Natural killer cell (primary cell): ENCODE data around the gene CEND1. TPM values are rescaled to one million over a fixed set of nuclear protein-coding genes. Genes with fewer than 3 reads are reported as not detected.

Experiments used
- ATAC-seq, 3 donors: fragments of 150-1000 bp in 2 of 3; fragments of 200-7000 bp in 1 of 3; cut with Tn5 transposase; 1 replicate in 1 of 3; 2 replicates in 2 of 3; pipeline ENCODE4 v1.10.0; 2021; ENCODE audit warnings: mild to moderate bottlenecking in 2 of 3, moderate library complexity in 2 of 3
- DNase-seq, 2 donors: peaks; one replicate each; pipeline versions ENCODE4 v3.0.0 to v3.0.0-alpha.2; 2013 to 2021; ENCODE audit warnings: mixed read lengths in 1 of 2
- H3K27ac ChIP-seq: one replicate; pipeline ENCODE4 v1.5.1; 2013; ENCODE audit warnings: mild to moderate bottlenecking, low read length
- H3K27me3 ChIP-seq: one replicate; pipeline ENCODE4 v1.6.1; 2013; ENCODE audit warnings: low read length; ENCODE audit not compliant: control insufficient read depth, insufficient read depth
- H3K36me3 ChIP-seq: one replicate; pipeline ENCODE4 v1.6.1; 2013; ENCODE audit warnings: low read length; ENCODE audit not compliant: control insufficient read depth, insufficient read depth
- H3K4me1 ChIP-seq: one replicate; pipeline ENCODE4 v1.6.1; 2013; ENCODE audit warnings: low read length; ENCODE audit not compliant: control insufficient read depth, insufficient read depth
- H3K4me3 ChIP-seq: one replicate; pipeline ENCODE4 v1.5.1; 2013; ENCODE audit warnings: low read length
- H3K9me3 ChIP-seq: one replicate; pipeline ENCODE4 v1.6.1; 2013; ENCODE audit warnings: low read length; ENCODE audit not compliant: control insufficient read depth, insufficient read depth
- H3K27ac Mint-ChIP-seq, 2 donors: one replicate each; pipeline ENCODE4 v1.8.0; 2022; ENCODE audit warnings: mild to moderate bottlenecking in 2 of 2, mixed read lengths in 2 of 2, moderate library complexity in 1 of 2
- H3K27me3 Mint-ChIP-seq, 2 donors: one replicate each; pipeline ENCODE4 v1.8.0; 2022; ENCODE audit warnings: low read depth in 2 of 2, mixed read lengths in 2 of 2
- H3K36me3 Mint-ChIP-seq: one replicate; pipeline ENCODE4 v1.8.0; 2022; ENCODE audit warnings: mixed read lengths
- H3K4me1 Mint-ChIP-seq, 2 donors: one replicate each; pipeline ENCODE4 v1.8.0; 2022; ENCODE audit warnings: mixed read lengths in 2 of 2
- H3K4me3 Mint-ChIP-seq: one replicate; pipeline ENCODE4 v1.8.0; 2022; ENCODE audit warnings: mild to moderate bottlenecking, moderate library complexity, mixed read lengths
- H3K9me3 Mint-ChIP-seq, 2 donors: one replicate each; pipeline ENCODE4 v1.8.0; 2022; ENCODE audit warnings: mixed read lengths in 2 of 2
- WGBS: methylation state at CpG from one replicate; pipeline ENCODE4 v1.1.7; 2013; ENCODE audit warnings: missing lambda C conversion rate; ENCODE audit not compliant: insufficient coverage; 5-methylcytosine and 5-hydroxymethylcytosine counted together
- intact Hi-C: fragments of 100-400 bp; cut with micrococcal nuclease; formaldehyde crosslinking; loops from one replicate; pipeline ENCODE4 v1.14.2; 2022
- total RNA-seq, 4 donors: library from RNA; stranded (reverse); fragments of 120-200 nt in 1 of 4; gene quantifications; one replicate each; pipeline versions ENCODE4 v1.2.3 to v1.2.4, GENCODE V29; 2013 to 2022
- TF ChIP-seq, protein P1 (sequence below): fragments of 200-600 bp; IDR thresholded peaks from one replicate; pipeline ENCODE4 v1.8.0; 2022; ENCODE audit warnings: antibody characterized with exemption

CEND1 gene
- total RNA-seq, 3 donors from 2014 or later (not counting 1 experiment from before 2014, with no cell fraction given): not detected

DNA sequence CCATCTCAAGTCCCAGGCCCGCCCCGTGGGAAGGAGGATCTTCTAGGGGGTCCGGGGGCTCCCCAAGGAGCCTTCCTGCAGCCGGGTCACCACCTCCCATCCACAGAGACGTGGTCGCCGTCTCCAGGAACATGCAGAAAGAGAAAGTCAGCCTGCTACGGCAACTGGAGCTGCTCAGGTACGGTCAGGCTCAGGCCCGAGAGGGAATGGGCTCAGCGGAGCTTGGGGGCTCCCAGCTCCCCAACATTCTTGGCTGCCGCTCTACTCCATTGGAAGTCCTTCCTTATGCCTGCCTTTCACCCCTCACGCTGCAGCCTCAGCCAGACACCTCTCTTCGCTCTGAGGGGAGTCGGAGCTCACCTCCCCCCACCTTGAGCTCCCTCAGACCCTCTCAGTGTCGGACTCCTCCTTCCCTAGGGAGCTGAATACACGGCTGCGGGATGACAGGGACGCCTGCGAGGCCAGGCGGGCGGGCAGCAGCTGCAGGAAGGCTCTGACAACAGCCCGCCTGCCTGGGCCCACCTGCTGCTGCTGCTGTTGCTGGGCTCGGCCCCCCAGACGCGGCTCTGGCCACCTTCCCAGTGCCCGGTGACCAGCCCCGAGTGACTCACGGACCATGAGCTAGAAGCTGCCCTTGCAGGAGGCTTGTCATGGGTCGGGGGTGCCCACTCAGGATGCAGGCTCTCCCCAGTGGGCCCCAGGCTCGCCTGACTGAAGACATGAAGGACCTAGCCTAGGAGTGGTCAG lies 41.4 kb upstream of the CEND1 start:
- DNase-seq (peak in 1 of 2 donors; percentile 23), ATAC-seq (no peak)
- Histone ChIP-seq H3K4me1 (peaks cover 80% of the 10 kb centered on the region), H3K4me3 (no peak overlapping the region), H3K27me3 (peaks cover 19% of the 10 kb centered on the region), H3K36me3 (no peaks in the 10 kb centered on the region), H3K27ac (no peak overlapping the region), H3K9me3 (no peaks in the 10 kb centered on the region)
- Mint-ChIP-seq H3K27me3 (peaks cover 8 to 35% of the 10 kb centered on the region in 2 donors), H3K27ac (no peak overlapping the region), H3K4me3 (peak overlapping the region; percentile 81), H3K36me3 (no peaks in the 10 kb centered on the region), H3K9me3 (no peaks in the 10 kb centered on the region), H3K4me1 (peaks cover 0 to 37% of the 10 kb centered on the region in 2 donors)
- intact Hi-C loops: no loop called here
- WGBS: 73% methylated on average over 31 of the region's 31 CpGs
- TF ChIP-seq, protein P1, sequence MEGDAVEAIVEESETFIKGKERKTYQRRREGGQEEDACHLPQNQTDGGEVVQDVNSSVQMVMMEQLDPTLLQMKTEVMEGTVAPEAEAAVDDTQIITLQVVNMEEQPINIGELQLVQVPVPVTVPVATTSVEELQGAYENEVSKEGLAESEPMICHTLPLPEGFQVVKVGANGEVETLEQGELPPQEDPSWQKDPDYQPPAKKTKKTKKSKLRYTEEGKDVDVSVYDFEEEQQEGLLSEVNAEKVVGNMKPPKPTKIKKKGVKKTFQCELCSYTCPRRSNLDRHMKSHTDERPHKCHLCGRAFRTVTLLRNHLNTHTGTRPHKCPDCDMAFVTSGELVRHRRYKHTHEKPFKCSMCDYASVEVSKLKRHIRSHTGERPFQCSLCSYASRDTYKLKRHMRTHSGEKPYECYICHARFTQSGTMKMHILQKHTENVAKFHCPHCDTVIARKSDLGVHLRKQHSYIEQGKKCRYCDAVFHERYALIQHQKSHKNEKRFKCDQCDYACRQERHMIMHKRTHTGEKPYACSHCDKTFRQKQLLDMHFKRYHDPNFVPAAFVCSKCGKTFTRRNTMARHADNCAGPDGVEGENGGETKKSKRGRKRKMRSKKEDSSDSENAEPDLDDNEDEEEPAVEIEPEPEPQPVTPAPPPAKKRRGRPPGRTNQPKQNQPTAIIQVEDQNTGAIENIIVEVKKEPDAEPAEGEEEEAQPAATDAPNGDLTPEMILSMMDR: no peak

DNA sequence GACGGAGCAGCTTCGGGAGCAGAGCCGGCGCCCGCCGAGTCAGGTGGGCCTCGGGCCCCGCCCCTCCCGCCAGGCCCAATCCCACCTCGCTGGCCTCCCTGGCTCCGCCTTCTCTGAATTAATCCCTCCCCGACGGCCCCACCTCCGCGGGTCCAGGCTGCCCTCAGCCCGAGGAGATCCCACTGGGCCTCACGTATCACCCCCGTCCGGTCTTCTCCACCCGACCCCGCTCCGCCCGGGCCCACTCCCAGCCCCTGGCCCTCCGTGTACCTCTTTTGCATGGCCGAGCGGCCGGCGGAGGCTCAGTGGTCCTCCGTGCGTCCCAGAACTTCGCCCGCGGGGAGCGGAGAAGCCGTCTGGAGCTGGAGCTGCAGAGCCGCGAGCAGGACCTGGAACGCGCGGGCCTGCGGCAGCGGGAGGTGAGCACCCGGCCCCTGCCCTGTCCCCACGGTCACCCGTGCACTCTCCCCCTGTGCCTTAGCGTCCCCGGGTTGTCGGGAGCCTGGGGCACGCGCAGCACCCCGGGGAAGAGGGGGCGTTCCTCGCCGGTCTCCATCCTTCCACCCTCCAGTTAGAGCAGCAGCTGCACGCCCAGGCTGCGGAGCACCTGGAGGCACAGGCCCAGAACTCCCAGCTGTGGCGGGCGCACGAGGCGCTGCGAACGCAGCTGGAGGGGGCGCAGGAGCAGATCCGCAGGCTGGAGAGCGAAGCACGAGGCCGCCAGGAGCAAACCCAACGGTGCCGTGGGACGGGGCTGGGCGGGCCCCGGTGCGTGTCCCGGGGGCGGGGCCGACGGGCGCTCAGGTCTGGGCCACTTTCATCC lies 40.6 kb upstream of the CEND1 start:
- H3K9me3 ChIP-seq: no peaks in the 10 kb centered on the region
- intact Hi-C loops: no loop called here
- Mint-ChIP-seq H3K4me3 (peak overlapping the region; percentile 72), H3K36me3 (no peaks in the 10 kb centered on the region), H3K27ac (no peak overlapping the region), H3K27me3 (peaks cover 8 to 35% of the 10 kb centered on the region in 2 donors), H3K4me1 (peaks cover 0 to 37% of the 10 kb centered on the region in 2 donors), H3K9me3 (no peaks in the 10 kb centered on the region)
- no peak overlapping the region for H3K4me3 ChIP-seq
- peak in 1 of 2 donors; percentile 79 for DNase-seq
- peaks cover 19% of the 10 kb centered on the region for H3K27me3 ChIP-seq
- TF ChIP-seq, protein P1: no peak
- H3K36me3 ChIP-seq: no peaks in the 10 kb centered on the region
- ATAC-seq: peak; percentile 45 to 67 (median 63)
- peaks cover 82% of the 10 kb centered on the region for H3K4me1 ChIP-seq
- H3K27ac ChIP-seq: no peak overlapping the region
- 2% methylated on average over 78 of the region's 78 CpGs for WGBS

DNA sequence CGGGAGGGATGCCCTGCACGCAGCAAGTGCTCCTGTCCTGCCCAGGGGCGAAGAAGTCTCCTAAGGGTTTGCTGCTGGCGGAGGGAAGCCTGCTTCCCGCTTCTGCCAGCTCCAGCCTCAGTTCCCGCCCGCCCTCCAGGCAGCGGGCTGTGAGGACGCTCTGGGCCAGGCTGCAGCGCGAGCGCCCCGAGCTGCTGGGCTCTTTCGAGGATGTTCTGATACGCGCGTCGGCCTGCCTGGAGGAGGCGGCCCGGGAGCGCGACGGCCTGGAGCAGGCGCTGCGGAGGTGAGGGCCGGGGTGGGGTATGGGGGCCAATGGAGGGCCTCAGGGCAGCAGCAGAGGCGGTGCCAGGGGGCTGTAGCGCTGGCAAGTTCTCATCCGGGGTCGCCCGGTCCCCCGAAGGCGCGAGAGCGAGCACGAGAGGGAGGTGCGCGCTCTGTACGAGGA lies 40.0 kb upstream of the CEND1 start:
- H3K4me3 Mint-ChIP-seq: peak overlapping the region; percentile 72
- H3K9me3 ChIP-seq: no peaks in the 10 kb centered on the region
- peaks cover 76% of the 10 kb centered on the region for H3K4me1 ChIP-seq
- no peaks in the 10 kb centered on the region for H3K36me3 Mint-ChIP-seq
- peaks cover 8 to 35% of the 10 kb centered on the region in 2 donors for H3K27me3 Mint-ChIP-seq
- intact Hi-C loops: no loop called here
- TF ChIP-seq, protein P1: no peak
- no peak overlapping the region for H3K27ac Mint-ChIP-seq
- H3K27ac ChIP-seq: no peak overlapping the region
- H3K4me1 Mint-ChIP-seq: peaks cover 0 to 37% of the 10 kb centered on the region in 2 donors
- H3K27me3 ChIP-seq: peaks cover 19% of the 10 kb centered on the region
- H3K9me3 Mint-ChIP-seq: no peaks in the 10 kb centered on the region
- DNase-seq: no peak
- WGBS: 3% methylated on average over 39 of the region's 39 CpGs
- H3K4me3 ChIP-seq: no peak overlapping the region
- peaks cover 4% of the 10 kb centered on the region for H3K36me3 ChIP-seq
- ATAC-seq: peak in 1 of 3 donors; percentile 5
